ENCODE data around the gene MRC2.
"Not testable (repeated sequence)": the region's sequence is repeated elsewhere in the genome, so short reads cannot be mapped to it uniquely, and the experiment has no call there.

The MRC2 gene

GRCh38 chr17:62679866-62680377, 52.5 kb downstream of the MRC2 start:
- no peak for DNase-seq (ENCODE audit: low spot score)

GRCh38 chr17:62680541-62681052, 53.1 kb downstream of the MRC2 start:
- no peak for DNase-seq (ENCODE audit: low spot score)

DNA sequence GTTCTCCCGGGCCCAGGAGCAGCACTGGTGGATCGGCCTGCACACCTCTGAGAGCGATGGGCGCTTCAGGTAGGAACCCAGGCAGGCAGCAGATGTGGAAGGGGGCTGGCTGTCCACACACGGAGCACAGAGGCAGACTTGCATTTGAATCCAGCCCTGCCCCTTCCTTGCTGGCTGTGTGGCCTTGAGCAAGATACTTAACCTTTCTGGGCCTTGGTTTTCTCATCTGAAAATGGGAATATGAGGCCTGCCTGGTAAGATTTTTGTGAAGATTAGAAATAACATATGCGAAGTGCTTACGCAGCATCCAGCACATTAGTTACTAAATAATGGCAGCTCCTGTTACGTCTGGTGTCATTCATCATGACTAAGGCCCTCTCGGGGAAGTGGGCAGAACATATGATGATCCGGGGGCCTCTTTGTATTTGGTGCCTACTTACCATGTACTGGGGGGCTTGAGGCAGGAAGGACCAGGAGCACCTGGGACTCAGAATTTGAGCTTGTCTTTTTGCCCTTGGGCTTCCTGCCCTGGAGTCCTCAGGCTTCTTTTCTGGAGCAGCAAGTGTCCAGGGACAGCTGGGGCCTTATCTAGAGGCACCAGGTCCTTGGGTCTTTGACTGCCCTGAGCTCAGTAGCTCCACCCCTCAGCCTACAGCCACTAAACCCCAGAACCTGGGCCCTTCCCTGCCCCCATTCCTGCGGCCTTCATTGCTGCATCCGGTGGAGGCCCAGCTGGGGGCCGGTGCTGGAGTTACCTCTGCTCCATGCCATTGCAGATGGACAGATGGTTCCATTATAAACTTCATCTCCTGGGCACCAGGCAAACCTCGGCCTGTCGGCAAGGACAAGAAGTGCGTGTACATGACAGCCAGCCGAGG, 53.8 kb downstream of the MRC2 start:
- no peak for DNase-seq (ENCODE audit: low spot score)

GRCh38 chr17:62681939-62682381, 54.5 kb downstream of the MRC2 start:
- DNase-seq (ENCODE audit: low spot score) = no peak

GRCh38 chr17:62684179-62684578, 56.7 kb downstream of the MRC2 start:
- no peak for DNase-seq (ENCODE audit: low spot score)

DNA sequence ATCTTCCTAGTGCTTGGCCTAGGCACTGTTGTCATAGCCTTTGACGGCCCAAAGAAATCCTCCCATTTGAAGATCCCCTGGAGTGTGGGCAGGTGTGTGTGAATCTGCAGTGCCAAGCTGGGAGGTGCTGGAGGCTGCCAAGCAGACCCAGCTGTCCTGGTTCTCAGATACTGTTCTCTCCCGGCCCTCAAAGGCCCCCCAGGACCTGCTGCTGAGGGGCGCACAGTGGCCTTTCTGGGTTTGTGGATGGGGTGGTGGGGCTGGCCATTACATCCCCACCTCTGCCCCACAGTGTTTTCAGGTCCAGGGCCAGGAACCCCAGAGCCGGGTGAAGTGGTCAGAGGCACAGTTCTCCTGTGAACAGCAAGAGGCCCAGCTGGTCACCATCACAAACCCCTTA, 60.5 kb downstream of the MRC2 start:
- DNase-seq (ENCODE audit: low spot score) = no peak

GRCh38 chr17:62688398-62689160, 61.1 kb downstream of the MRC2 start:
- DNase-seq (ENCODE audit: low spot score) = peak; percentile 35

- DNase-seq (ENCODE audit: low spot score) = no peak
Measured at GRCh38 chr17:62689441-62690167, 62.1 kb downstream of the MRC2 start.

- no peak for DNase-seq (ENCODE audit: low spot score)
Measured at GRCh38 chr17:62690168-62690897, 62.9 kb downstream of the MRC2 start.

DNA sequence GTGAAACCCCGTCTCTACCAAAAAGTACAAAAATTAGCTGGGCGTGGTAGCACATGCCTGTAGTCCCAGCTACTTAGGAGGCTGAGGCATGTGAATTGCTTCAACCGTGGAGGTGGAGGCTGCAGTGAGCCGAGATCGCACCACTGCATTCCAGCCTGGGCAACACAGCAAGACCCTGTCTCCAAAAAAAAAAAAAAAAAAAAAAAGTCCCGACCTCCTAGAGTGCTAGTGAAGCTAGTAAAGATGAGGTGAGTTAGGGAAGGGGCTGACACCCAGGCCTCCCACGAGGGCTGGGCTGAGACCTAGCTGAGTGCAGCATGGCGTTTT, 64.1 kb downstream of the MRC2 start:
- not testable (repeated sequence) for DNase-seq (ENCODE audit: low spot score)

DNA sequence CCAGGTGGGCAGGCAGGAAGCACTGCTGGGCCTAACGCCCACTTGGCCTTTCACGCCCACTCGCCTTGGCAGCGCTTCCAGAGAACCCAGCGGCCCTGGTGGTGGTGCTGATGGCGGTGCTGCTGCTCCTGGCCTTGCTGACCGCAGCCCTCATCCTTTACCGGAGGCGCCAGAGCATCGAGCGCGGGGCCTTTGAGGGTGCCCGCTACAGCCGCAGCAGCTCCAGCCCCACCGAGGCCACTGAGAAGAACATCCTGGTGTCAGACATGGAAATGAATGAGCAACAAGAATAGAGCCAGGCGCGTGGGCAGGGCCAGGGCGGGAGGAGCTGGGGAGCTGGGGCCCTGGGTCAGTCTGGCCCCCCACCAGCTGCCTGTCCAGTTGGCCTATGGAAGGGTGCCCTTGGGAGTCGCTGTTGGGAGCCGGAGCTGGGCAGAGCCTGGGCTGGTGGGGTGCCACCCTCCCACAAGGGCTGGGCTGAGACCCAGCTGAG, 64.7 kb downstream of the MRC2 start:
- no peak for DNase-seq (ENCODE audit: low spot score)

DNA sequence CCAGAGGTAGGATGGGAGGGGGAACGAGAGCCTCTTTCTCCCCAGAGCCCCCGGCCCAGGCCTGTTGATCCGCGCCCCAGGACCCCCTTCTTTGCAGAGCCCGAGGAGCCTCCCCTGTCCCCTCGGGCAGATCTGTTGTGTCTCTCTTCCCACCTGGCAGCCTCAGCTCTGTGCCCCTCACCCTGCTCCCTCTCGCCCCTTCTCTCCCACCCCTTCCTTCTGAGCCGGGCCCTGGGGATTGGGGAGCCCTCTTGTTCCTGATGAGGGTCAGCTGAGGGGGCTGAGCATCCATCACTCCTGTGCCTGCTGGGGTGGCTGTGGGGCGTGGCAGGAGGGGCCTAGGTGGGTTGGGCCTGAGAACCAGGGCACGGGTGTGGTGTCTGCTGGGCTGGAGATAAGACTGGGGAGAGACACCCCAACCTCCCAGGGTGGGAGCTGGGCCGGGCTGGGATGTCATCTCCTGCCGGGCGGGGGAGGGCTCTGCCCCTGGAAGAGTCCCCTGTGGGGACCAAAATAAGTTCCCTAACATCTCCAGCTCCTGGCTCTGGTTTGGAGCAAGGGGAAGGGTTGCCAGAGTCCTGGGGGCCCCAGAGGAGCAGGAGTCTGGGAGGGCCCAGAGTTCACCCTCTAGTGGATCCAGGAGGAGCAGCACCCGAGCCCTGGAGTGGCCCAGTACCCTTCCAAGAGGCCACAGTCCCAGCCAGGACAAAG, 65.4 kb downstream of the MRC2 start:
- DNase-seq (ENCODE audit: low spot score) = no peak

- DNase-seq (ENCODE audit: low spot score) = no peak
Measured at GRCh38 chr17:62693616-62694409, 66.3 kb downstream of the MRC2 start.

DNA sequence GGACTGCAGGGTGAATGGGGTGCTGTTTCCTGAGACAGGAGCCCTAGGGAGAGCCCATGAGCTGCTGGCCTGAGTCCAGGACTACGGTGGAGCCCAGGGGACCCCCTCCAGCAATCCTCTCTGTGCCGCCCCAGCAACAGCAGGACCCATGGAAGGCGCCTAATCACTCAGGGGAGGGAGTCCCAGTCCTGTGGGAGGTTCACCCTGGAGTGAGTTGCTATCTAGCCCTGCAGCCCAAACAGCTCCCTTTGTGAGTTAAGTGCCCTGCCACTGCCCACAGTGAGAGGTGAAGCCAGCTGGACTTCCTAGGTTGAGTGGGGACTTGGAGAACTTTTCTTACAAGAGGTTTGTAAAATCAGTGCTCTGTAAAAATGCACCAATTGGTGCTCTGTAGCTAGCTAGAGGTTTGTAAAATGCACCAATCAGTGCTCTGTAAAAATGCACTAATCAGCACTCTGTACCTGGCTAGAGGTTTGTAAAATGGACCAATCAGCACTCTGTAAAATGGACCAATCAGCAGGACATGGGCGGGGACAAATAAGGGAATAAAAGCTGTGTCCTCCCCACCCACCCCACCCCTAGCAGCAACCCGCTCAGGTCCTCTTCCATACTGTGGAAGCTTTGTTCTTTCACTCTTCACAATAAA, 67.7 kb downstream of the MRC2 start:
- DNase-seq (ENCODE audit: low spot score) = not testable (repeated sequence)

- no peak for DNase-seq (ENCODE audit: low spot score)
Measured at GRCh38 chr17:62696256-62696655, 68.8 kb downstream of the MRC2 start.

DNA sequence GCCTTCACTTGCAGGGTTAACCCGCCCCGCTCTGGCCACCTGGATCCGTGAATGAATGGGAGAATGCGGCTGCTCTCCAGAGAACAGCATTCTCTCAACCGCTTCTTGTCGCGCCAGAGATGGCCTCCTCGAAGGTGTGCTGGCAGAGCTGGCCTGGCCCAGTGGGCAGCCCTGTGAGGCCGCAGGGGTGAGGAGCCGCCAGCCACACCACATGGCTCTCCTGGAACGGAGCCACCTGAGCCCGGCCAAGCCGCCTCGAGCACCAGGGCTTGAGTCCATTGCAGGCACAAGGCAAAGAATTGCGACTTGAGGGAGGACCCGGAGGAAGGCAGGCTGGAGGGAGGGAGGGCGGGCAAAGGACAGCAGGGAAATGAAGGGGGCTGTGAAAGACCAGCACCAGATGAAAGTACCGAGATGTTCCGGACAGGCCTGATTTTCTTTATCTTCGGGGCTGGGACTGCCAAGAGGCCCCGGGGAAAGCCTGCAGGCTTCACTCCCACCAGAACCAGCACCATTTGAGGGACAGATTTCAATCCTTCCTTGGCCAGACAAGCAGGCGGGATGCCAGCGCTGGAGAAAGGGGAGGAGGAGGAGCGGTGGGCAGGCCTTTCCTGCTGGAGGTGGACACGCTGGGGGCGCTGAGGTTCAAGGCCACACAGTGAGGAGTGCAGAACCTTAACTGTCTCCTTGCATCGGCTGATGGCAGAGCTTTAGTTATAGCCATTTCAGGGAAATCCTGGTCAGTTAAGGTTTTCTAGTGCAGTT, 69.4 kb downstream of the MRC2 start:
- DNase-seq (ENCODE audit: low spot score) = no peak

GRCh38 chr17:62698459-62698858, 71.0 kb downstream of the MRC2 start:
- DNase-seq (ENCODE audit: low spot score) = not testable (repeated sequence)

- no peak for DNase-seq (ENCODE audit: low spot score)
Measured at GRCh38 chr17:62700964-62701705, 73.7 kb downstream of the MRC2 start.

Data from SW480 (cell line).